ENCODE measurements around the gene DERA.
"Not testable (repeated sequence)": the region's sequence is repeated elsewhere in the genome, so short reads cannot be mapped to it uniquely, and the experiment has no call there.

The DERA gene

GRCh38 chr12:15910468-15910863 is 666 bp upstream of the DERA start:
- FAIRE-seq: no peak

- FAIRE-seq: not testable (repeated sequence)
Measured at GRCh38 chr12:15911931-15912330, 799 bp downstream of the DERA start.

- not testable (repeated sequence) for FAIRE-seq
Measured at GRCh38 chr12:15914131-15914530, 3.0 kb downstream of the DERA start.

GRCh38 chr12:15918066-15918465 is 6.9 kb downstream of the DERA start:
- FAIRE-seq: no peak

- no peak for FAIRE-seq
Measured at GRCh38 chr12:15919418-15919817, 8.3 kb downstream of the DERA start.

GRCh38 chr12:15924956-15925355 is 13.8 kb downstream of the DERA start:
- FAIRE-seq: no peak

- FAIRE-seq: no peak
Measured at GRCh38 chr12:15928346-15928745, 17.2 kb downstream of the DERA start.

GRCh38 chr12:15928870-15929571 is 17.9 kb downstream of the DERA start:
- FAIRE-seq: no peak

GRCh38 chr12:15931590-15932053 is 20.5 kb downstream of the DERA start:
- no peak for FAIRE-seq

GRCh38 chr12:15932327-15932726 is 21.2 kb downstream of the DERA start:
- no peak for FAIRE-seq

- FAIRE-seq: no peak
Measured at GRCh38 chr12:15932971-15933370, 21.8 kb downstream of the DERA start.

GRCh38 chr12:15933751-15934150 is 22.6 kb downstream of the DERA start:
- no peak for FAIRE-seq

GRCh38 chr12:15936751-15937150 is 25.6 kb downstream of the DERA start:
- no peak for FAIRE-seq

- FAIRE-seq: no peak
Measured at GRCh38 chr12:15937902-15938301, 26.8 kb downstream of the DERA start.

- FAIRE-seq: no peak
Measured at GRCh38 chr12:15939111-15939510, 28.0 kb downstream of the DERA start.

GRCh38 chr12:15942475-15942874 is 31.3 kb downstream of the DERA start:
- FAIRE-seq: no peak

- FAIRE-seq: not testable (repeated sequence)
Measured at GRCh38 chr12:15943519-15943918, 32.4 kb downstream of the DERA start.

- FAIRE-seq: not testable (repeated sequence)
Measured at GRCh38 chr12:15948461-15948860, 37.3 kb downstream of the DERA start.

GRCh38 chr12:15955281-15955680 is 44.1 kb downstream of the DERA start:
- FAIRE-seq: no peak

- FAIRE-seq: no peak
Measured at GRCh38 chr12:15956010-15956409, 44.9 kb downstream of the DERA start.

- no peak for FAIRE-seq
Measured at GRCh38 chr12:15956413-15957185, 45.5 kb downstream of the DERA start.

- no peak for FAIRE-seq
Measured at GRCh38 chr12:15962760-15963159, 51.6 kb downstream of the DERA start.

- no peak for FAIRE-seq
Measured at GRCh38 chr12:15963271-15963670, 52.1 kb downstream of the DERA start.

- no peak for FAIRE-seq
Measured at GRCh38 chr12:15966426-15966825, 55.3 kb downstream of the DERA start.

All from A204.1 (cell line).